K562 (cell line): Measurements from ENCODE around the gene RUVBL2. TPM values are rescaled to one million over a fixed set of nuclear protein-coding genes. Genes with fewer than 3 reads are reported as not detected.
A peak's percentile ranks its signal among the peaks of the same experiment; 100 is the strongest.

ENCODE experiments used
- ARID4B ChIP-seq: sonication (generic); formaldehyde crosslinking; IDR thresholded peaks from 2 replicates; pipeline ENCODE4 v1.8.0; 2022; ENCODE audit warnings: mild to moderate bottlenecking, missing genetic modification reagents
- BDP1 ChIP-seq: IDR thresholded peaks from 3 replicates; pipeline ENCODE4 v1.6.1; 2011; ENCODE audit not compliant: insufficient read length, insufficient read depth
- CCAR2 ChIP-seq: fragments of 200-400 bp; formaldehyde crosslinking; IDR thresholded peaks from 2 replicates; pipeline ENCODE4 v1.6.1; 2017; ENCODE audit warnings: mild to moderate bottlenecking, low read depth, low read length
- MGA ChIP-seq: fragments of 450-650 bp; IDR thresholded peaks from 2 replicates; pipeline ENCODE4 v1.6.1; 2016; ENCODE audit warnings: mild to moderate bottlenecking, moderate library complexity
- XRCC3 ChIP-seq: fragments of 450-650 bp; IDR thresholded peaks from 2 replicates; pipeline ENCODE4 v1.6.1; 2017; ENCODE audit warnings: mild to moderate bottlenecking, moderate library complexity
- ZFX ChIP-seq: sonication (generic); formaldehyde crosslinking; IDR thresholded peaks from 2 replicates; pipeline ENCODE4 v1.8.0; 2022; ENCODE audit warnings: mild to moderate bottlenecking, missing genetic modification reagents, moderate library complexity
- polyA plus RNA-seq, 8 experiments: library from polyadenylated mRNA; depleted of rRNA in 4 of 8; stranded (reverse) in 5 of 8; unstranded in 3 of 8; fragments of >200 nt; fragmentation: Nextera tagmentation in 2 of 8; fragmentation: Illumina TruSeq in 1 of 8; extraction: Ambion mirVana in 2 of 8; extraction: Trizol in 1 of 8; gene quantifications; 2 replicates each; pipeline versions ENCODE4 v1.2.1 to v1.2.3, GENCODE V29; 2011 to 2014; ENCODE audit warnings: inconsistent platforms in 1 of 8, missing spikeins in 1 of 8
- total RNA-seq, 7 experiments: library from RNA; depleted of rRNA in 6 of 7; stranded (reverse); fragments of >200 nt in 6 of 7; fragmentation: Illumina TruSeq in 2 of 7; extraction: Trizol in 2 of 7; gene quantifications; 2 replicates each; pipeline versions ENCODE4 v1.2.1 to v1.2.3, GENCODE V29; 2011 to 2021; ENCODE audit warnings: low replicate concordance in 1 of 7

Gene RUVBL2
- total and polyA plus RNA-seq, 9 of the 15 experiments (the other 6 are each of a cell fraction or from before 2014, with no cell fraction given), result 71.4 to 453 (median 237) TPM

GRCh38 chr19:48965806-48966540, 27.7 kb upstream of the RUVBL2 start (continued):
- TF ChIP-seq ARID4B (CRISPR knock-in tag) (peak; percentile 80), ZFX (no peak; the same call in 1 of the 2 replicates), XRCC3 (no peak), MGA (peak; percentile 50; the same call in 1 of the 2 replicates), CCAR2 (no peak), BDP1 (no peak)
